B cell (primary cell): Measurements from ENCODE around the gene CAMTA1. TPM values are rescaled to one million over a fixed set of nuclear protein-coding genes. Genes with fewer than 3 reads are reported as not detected.

Experiments used
- ATAC-seq: fragments of 200-7000 bp; cut with Tn5 transposase; one replicate; pipeline ENCODE4 v1.10.0; 2021; ENCODE audit warnings: low read depth, mild to moderate bottlenecking, moderate number of reproducible peaks, moderate library complexity
- CTCF ChIA-PET: fragments of 350-600 bp; sonication (Branson Sonifier 250); formaldehyde crosslinking; loops from one replicate; lab custom pipeline; 2021; ENCODE audit warnings: antibody characterized with exemption, inconsistent platforms; lab: Charles Lee
- POLR2A ChIA-PET: fragments of 350-600 bp; sonication (Branson Sonifier 250); formaldehyde crosslinking; loops from one replicate; lab custom pipeline; 2021; ENCODE audit warnings: antibody characterized with exemption; lab: Charles Lee
- DNase-seq: peaks from one replicate; pipeline ENCODE4 v3.0.0; 2013
- H2AFZ ChIP-seq: 2 replicates; pipeline ENCODE4 v1.6.1; 2012; ENCODE audit warnings: mild to moderate bottlenecking, low read depth, low read length; ENCODE audit not compliant: insufficient read depth, poor library complexity, severe bottlenecking
- H3K27ac ChIP-seq, 2 donors: 1 replicate in 1 of 2; 2 replicates in 1 of 2; pipeline ENCODE4 v1.5.1; 2012 to 2013; ENCODE audit warnings: low read length in 2 of 2, mild to moderate bottlenecking in 2 of 2, moderate library complexity in 1 of 2
- H3K27me3 ChIP-seq, 4 experiments: fragments of 200-600 bp in 1 of 4; sonication (generic) in 1 of 4; replicated peaks in 1 of 4; 1 replicate in 2 of 4; 2 replicates in 2 of 4; pipeline versions ENCODE4 v1.6.1 to v1.7.0; 2013 to 2016; ENCODE audit warnings: low read length in 3 of 4, mild to moderate bottlenecking in 2 of 4, mixed read lengths in 1 of 4, moderate library complexity in 1 of 4; ENCODE audit not compliant: insufficient read depth in 4 of 4, control insufficient read depth in 3 of 4; ENCODE audit errors: control extremely low read depth in 1 of 4
- H3K36me3 ChIP-seq, 2 experiments: replicated peaks in 1 of 2; 1 replicate in 1 of 2; 2 replicates in 1 of 2; pipeline versions ENCODE4 v1.6.1 to v1.7.1; 2013; ENCODE audit warnings: low read length in 1 of 2; ENCODE audit not compliant: insufficient read depth in 2 of 2, control insufficient read depth in 1 of 2; ENCODE audit errors: control extremely low read depth in 1 of 2, extremely low read depth in 1 of 2
- H3K4me1 ChIP-seq, 2 donors: fragments of 200-600 bp in 1 of 2; sonication (generic) in 1 of 2; 1 replicate in 1 of 2; 2 replicates in 1 of 2; pipeline versions ENCODE4 v1.5.1 to v1.6.1; 2013 to 2017; ENCODE audit warnings: low read length in 2 of 2; ENCODE audit not compliant: control insufficient read depth in 2 of 2, insufficient read depth in 2 of 2
- H3K4me2 ChIP-seq: replicated peaks from 2 replicates; pipeline ENCODE3; 2012; ENCODE audit warnings: mild to moderate bottlenecking, low read depth, low read length; ENCODE audit not compliant: poor library complexity, severe bottlenecking
- H3K4me3 ChIP-seq, 5 experiments: fragments of 200-600 bp in 1 of 5; sonication (generic) in 1 of 5; 1 replicate in 3 of 5; 2 replicates in 2 of 5; pipeline versions ENCODE4 v1.5.1 to v1.7.0; 2011 to 2016; ENCODE audit warnings: low read length in 4 of 5, mild to moderate bottlenecking in 4 of 5, low read depth in 2 of 5, control low read depth in 1 of 5, moderate library complexity in 1 of 5; ENCODE audit not compliant: insufficient read depth in 1 of 5; ENCODE audit errors: control extremely low read depth in 1 of 5, extremely low read depth in 1 of 5
- H3K79me2 ChIP-seq: fragments of 200-600 bp; sonication (generic); one replicate; pipeline ENCODE4 v1.6.0; 2016; ENCODE audit warnings: low read length; ENCODE audit not compliant: control insufficient read depth, insufficient read depth
- H3K9ac ChIP-seq: fragments of 200-600 bp; sonication (generic); 2 replicates; pipeline ENCODE4 v1.6.1; 2017; ENCODE audit warnings: mild to moderate bottlenecking, low read length, moderate library complexity
- H3K9me3 ChIP-seq, 3 donors: one replicate each; pipeline versions ENCODE4 v1.6.1 to v1.7.1; 2013; ENCODE audit warnings: low read length in 2 of 3; ENCODE audit not compliant: control insufficient read depth in 2 of 3, insufficient read depth in 1 of 3; ENCODE audit errors: control extremely low read depth in 1 of 3
- H4K20me1 ChIP-seq: 2 replicates; pipeline ENCODE4 v1.6.0; 2012; ENCODE audit warnings: mild to moderate bottlenecking, low read length; ENCODE audit not compliant: insufficient read depth, control insufficient read depth, poor library complexity, severe bottlenecking
- H3K27ac Mint-ChIP-seq: one replicate; pipeline ENCODE4 v1.8.0; 2021; ENCODE audit warnings: mixed read lengths
- H3K27me3 Mint-ChIP-seq: one replicate; pipeline ENCODE4 v1.8.0; 2021; ENCODE audit warnings: mixed read lengths
- H3K4me1 Mint-ChIP-seq: one replicate; pipeline ENCODE4 v1.8.0; 2021; ENCODE audit warnings: mixed read lengths
- H3K4me3 Mint-ChIP-seq: one replicate; pipeline ENCODE4 v1.8.0; 2021; ENCODE audit warnings: mixed read lengths
- H3K9me3 Mint-ChIP-seq: one replicate; pipeline ENCODE4 v1.8.0; 2022; ENCODE audit warnings: mixed read lengths; ENCODE audit not compliant: insufficient read depth
- EZH2 ChIP-seq: IDR thresholded peaks from 2 replicates; pipeline ENCODE4 v1.6.1; 2012; ENCODE audit warnings: borderline replicate concordance, low read depth, mild to moderate bottlenecking, moderate library complexity, low read length; ENCODE audit not compliant: insufficient read depth, poor library complexity, severe bottlenecking
- WGBS: methylation state at CpG from one replicate; pipeline ENCODE4 v1.1.5; 2013; ENCODE audit warnings: missing lambda C conversion rate; ENCODE audit not compliant: insufficient coverage; 5-methylcytosine and 5-hydroxymethylcytosine counted together
- intact Hi-C: fragments of 100-400 bp; cut with micrococcal nuclease; formaldehyde crosslinking; loops from one replicate; pipeline ENCODE4 v1.10.0; 2022
- polyA plus RNA-seq: library from polyadenylated mRNA; depleted of rRNA; stranded (reverse); fragments of >200 nt; gene quantifications from 2 replicates; pipeline ENCODE4 v1.2.3, GENCODE V29; 2012
- total RNA-seq, 2 donors: library from RNA; stranded (reverse); fragments of 120-200 nt in 1 of 2; gene quantifications; 1 replicate in 1 of 2; 2 replicates in 1 of 2; pipeline versions ENCODE4 v1.2.3 to v1.2.4, GENCODE V29; 2013 to 2022
- TF ChIP-seq, protein P1 (sequence below): fragments of 200-600 bp; IDR thresholded peaks from one replicate; pipeline ENCODE4 v1.8.0; 2022; ENCODE audit warnings: antibody characterized with exemption, mild to moderate bottlenecking

CAMTA1 gene
- total and polyA plus RNA-seq, 2 donors (not counting 1 experiment from before 2014, with no cell fraction given) = 42.2 to 45.7 TPM

DNA sequence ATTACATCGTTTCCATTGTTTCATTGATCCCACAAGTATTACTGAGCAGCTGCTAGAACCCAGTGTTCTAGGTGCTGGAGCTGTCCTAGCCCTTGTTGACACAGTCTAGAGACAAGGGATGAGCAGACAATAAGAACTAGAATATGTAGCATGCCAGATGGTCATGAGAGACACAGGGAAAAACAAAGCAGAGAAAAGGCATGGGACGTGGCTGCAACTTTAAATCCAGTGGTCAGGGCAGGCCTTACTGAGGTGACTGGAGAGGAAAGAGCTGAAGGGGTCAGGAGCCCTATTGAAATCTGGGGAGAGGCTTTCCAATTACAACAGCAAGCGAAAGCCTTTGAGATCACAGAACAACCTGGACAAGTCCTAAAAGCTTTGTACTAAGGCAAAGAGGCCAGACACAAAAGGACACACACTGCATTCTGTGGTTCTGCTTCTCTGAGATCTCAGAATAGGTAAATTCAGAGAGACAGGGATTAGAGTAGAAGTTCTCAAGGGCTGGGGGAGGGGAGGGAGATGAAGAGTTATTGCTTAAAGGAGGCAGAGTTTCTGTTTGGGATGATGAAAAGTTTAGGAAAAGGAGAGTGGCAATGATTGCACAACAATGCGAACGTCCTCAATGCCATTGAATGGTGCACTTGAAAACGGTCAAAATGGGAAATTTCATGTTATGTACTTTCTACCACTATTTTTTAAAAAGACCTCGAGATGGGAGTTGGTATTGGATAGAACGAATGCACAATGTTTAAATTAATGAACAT, 518.5 kb downstream of the CAMTA1 start:
- 75% methylated on average over 1 of the region's 8 CpGs for WGBS
- Histone ChIP-seq H3K4me1 (no peaks in the 10 kb centered on the region), H3K27me3 (no peaks in the 10 kb centered on the region), H2AFZ (no peak overlapping the region), H3K79me2 (no peaks in the 10 kb centered on the region), H3K9me3 (peaks cover 0 to 1% (median 0%) of the 10 kb centered on the region in 3 donors), H3K36me3 (no peaks in the 10 kb centered on the region), H4K20me1 (no peaks in the 10 kb centered on the region), H3K4me2 (no peak overlapping the region), H3K4me3 (no peak overlapping the region), H3K27ac (no peak overlapping the region), H3K9ac (no peak overlapping the region)
- peaks cover 20% of the 10 kb centered on the region for H3K27me3 Mint-ChIP-seq
- no peak for ATAC-seq
- H3K4me1 Mint-ChIP-seq = no peaks in the 10 kb centered on the region
- DNase-seq = no peak
- CTCF ChIA-PET = no interaction called here
- H3K4me3 Mint-ChIP-seq = no peak overlapping the region
- TF ChIP-seq, protein P1, sequence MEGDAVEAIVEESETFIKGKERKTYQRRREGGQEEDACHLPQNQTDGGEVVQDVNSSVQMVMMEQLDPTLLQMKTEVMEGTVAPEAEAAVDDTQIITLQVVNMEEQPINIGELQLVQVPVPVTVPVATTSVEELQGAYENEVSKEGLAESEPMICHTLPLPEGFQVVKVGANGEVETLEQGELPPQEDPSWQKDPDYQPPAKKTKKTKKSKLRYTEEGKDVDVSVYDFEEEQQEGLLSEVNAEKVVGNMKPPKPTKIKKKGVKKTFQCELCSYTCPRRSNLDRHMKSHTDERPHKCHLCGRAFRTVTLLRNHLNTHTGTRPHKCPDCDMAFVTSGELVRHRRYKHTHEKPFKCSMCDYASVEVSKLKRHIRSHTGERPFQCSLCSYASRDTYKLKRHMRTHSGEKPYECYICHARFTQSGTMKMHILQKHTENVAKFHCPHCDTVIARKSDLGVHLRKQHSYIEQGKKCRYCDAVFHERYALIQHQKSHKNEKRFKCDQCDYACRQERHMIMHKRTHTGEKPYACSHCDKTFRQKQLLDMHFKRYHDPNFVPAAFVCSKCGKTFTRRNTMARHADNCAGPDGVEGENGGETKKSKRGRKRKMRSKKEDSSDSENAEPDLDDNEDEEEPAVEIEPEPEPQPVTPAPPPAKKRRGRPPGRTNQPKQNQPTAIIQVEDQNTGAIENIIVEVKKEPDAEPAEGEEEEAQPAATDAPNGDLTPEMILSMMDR = no peak
- TF ChIP-seq EZH2 = no peak
- no peaks in the 10 kb centered on the region for H3K9me3 Mint-ChIP-seq
- intact Hi-C loops = no loop called here
- H3K27ac Mint-ChIP-seq = no peak overlapping the region
- POLR2A ChIA-PET = no interaction called here

DNA sequence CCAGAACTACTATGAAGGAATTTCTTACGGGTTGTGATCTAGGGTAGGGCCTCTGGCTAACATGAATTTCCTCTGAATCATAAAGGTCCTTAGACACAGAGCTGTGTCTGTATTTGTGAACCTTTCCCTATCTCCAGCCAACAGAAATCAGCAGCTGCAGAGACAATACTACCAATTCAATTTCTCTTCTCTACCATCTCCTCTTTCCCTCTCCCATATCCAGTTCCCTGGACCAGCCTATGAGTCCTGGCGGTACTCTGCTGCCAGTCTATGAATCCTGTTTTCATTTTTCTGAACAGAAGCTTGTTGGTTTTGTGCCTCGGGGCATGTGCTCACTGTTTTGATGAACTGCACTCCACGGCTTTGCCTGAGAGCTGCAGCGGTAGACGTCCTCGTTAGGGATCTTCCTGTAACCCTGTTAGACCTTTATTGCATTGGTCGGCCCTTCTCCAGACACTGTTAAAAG, 527.9 kb downstream of the CAMTA1 start:
- Mint-ChIP-seq H3K4me3 (no peak overlapping the region), H3K27me3 (peaks cover 35% of the 10 kb centered on the region), H3K4me1 (no peaks in the 10 kb centered on the region), H3K27ac (no peak overlapping the region), H3K9me3 (no peaks in the 10 kb centered on the region)
- no peaks in the 10 kb centered on the region for H3K9me3 ChIP-seq
- 68% methylated on average over 4 of the region's 8 CpGs for WGBS
- no peaks in the 10 kb centered on the region for H3K4me1 ChIP-seq
- H3K27me3 ChIP-seq = peaks cover 0 to 10% (median 1%) of the 10 kb centered on the region in 4 experiments
- H3K9ac ChIP-seq = no peak overlapping the region
- no peak overlapping the region for H3K4me2 ChIP-seq
- no peak for ATAC-seq
- ChIA-PET CTCF (no interaction called here), POLR2A (no interaction called here)
- H3K27ac ChIP-seq = no peak overlapping the region
- TF ChIP-seq, protein P1 = no peak
- no peak for TF ChIP-seq EZH2
- H3K4me3 ChIP-seq = no peak overlapping the region
- no peaks in the 10 kb centered on the region for H3K36me3 ChIP-seq
- DNase-seq = no peak
- no peaks in the 10 kb centered on the region for H4K20me1 ChIP-seq
- intact Hi-C loops = no loop called here
- H3K79me2 ChIP-seq = no peaks in the 10 kb centered on the region
- no peak overlapping the region for H2AFZ ChIP-seq
